Panc1 (cell line): ENCODE data around the gene USP32.

ENCODE experiments used
- CTCF ChIP-seq: fragments of 450-650 bp; IDR thresholded peaks from 2 replicates; pipeline ENCODE4 v1.5.1; 2017; ENCODE audit warnings: mild to moderate bottlenecking
- POLR2AphosphoS5 ChIP-seq: IDR thresholded peaks from 2 replicates; pipeline ENCODE4 v1.6.1; 2012; ENCODE audit warnings: mild to moderate bottlenecking, low read depth, low read length, moderate library complexity
- SIN3A ChIP-seq: IDR thresholded peaks from 2 replicates; pipeline ENCODE4 v1.6.1; 2012; ENCODE audit warnings: low read depth, mild to moderate bottlenecking, low read length, moderate library complexity, borderline replicate concordance; ENCODE audit not compliant: insufficient read depth

- TF ChIP-seq POLR2AphosphoS5 (no peak), CTCF (no peak), SIN3A (no peak)
These were observed 151.6 kb downstream of the USP32 start for GRCh38 chr17:60240290-60240689.
